ENCODE data around the gene UQCC2. TPM values are rescaled to one million over a fixed set of nuclear protein-coding genes. Genes with fewer than 3 reads are reported as not detected.

UQCC2 gene
- total and polyA plus RNA-seq, 2 of the 8 experiments (the other 6 are each of a cell fraction or from before 2014, with no cell fraction given), result 52.1 to 104 TPM

GRCh38 chr6:33752646-33753015 is 41.1 kb upstream of the UQCC2 start (continued):
- TF ChIP-seq, protein P1, sequence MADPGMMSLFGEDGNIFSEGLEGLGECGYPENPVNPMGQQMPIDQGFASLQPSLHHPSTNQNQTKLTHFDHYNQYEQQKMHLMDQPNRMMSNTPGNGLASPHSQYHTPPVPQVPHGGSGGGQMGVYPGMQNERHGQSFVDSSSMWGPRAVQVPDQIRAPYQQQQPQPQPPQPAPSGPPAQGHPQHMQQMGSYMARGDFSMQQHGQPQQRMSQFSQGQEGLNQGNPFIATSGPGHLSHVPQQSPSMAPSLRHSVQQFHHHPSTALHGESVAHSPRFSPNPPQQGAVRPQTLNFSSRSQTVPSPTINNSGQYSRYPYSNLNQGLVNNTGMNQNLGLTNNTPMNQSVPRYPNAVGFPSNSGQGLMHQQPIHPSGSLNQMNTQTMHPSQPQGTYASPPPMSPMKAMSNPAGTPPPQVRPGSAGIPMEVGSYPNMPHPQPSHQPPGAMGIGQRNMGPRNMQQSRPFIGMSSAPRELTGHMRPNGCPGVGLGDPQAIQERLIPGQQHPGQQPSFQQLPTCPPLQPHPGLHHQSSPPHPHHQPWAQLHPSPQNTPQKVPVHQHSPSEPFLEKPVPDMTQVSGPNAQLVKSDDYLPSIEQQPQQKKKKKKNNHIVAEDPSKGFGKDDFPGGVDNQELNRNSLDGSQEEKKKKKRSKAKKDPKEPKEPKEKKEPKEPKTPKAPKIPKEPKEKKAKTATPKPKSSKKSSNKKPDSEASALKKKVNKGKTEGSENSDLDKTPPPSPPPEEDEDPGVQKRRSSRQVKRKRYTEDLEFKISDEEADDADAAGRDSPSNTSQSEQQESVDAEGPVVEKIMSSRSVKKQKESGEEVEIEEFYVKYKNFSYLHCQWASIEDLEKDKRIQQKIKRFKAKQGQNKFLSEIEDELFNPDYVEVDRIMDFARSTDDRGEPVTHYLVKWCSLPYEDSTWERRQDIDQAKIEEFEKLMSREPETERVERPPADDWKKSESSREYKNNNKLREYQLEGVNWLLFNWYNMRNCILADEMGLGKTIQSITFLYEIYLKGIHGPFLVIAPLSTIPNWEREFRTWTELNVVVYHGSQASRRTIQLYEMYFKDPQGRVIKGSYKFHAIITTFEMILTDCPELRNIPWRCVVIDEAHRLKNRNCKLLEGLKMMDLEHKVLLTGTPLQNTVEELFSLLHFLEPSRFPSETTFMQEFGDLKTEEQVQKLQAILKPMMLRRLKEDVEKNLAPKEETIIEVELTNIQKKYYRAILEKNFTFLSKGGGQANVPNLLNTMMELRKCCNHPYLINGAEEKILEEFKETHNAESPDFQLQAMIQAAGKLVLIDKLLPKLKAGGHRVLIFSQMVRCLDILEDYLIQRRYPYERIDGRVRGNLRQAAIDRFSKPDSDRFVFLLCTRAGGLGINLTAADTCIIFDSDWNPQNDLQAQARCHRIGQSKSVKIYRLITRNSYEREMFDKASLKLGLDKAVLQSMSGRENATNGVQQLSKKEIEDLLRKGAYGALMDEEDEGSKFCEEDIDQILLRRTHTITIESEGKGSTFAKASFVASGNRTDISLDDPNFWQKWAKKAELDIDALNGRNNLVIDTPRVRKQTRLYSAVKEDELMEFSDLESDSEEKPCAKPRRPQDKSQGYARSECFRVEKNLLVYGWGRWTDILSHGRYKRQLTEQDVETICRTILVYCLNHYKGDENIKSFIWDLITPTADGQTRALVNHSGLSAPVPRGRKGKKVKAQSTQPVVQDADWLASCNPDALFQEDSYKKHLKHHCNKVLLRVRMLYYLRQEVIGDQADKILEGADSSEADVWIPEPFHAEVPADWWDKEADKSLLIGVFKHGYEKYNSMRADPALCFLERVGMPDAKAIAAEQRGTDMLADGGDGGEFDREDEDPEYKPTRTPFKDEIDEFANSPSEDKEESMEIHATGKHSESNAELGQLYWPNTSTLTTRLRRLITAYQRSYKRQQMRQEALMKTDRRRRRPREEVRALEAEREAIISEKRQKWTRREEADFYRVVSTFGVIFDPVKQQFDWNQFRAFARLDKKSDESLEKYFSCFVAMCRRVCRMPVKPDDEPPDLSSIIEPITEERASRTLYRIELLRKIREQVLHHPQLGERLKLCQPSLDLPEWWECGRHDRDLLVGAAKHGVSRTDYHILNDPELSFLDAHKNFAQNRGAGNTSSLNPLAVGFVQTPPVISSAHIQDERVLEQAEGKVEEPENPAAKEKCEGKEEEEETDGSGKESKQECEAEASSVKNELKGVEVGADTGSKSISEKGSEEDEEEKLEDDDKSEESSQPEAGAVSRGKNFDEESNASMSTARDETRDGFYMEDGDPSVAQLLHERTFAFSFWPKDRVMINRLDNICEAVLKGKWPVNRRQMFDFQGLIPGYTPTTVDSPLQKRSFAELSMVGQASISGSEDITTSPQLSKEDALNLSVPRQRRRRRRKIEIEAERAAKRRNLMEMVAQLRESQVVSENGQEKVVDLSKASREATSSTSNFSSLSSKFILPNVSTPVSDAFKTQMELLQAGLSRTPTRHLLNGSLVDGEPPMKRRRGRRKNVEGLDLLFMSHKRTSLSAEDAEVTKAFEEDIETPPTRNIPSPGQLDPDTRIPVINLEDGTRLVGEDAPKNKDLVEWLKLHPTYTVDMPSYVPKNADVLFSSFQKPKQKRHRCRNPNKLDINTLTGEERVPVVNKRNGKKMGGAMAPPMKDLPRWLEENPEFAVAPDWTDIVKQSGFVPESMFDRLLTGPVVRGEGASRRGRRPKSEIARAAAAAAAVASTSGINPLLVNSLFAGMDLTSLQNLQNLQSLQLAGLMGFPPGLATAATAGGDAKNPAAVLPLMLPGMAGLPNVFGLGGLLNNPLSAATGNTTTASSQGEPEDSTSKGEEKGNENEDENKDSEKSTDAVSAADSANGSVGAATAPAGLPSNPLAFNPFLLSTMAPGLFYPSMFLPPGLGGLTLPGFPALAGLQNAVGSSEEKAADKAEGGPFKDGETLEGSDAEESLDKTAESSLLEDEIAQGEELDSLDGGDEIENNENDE (IDR thresholded peaks at IDR 0.05; ENCODE audit: insufficient replicate concordance, low read length), result no peak
- TF ChIP-seq JUND (IDR thresholded peaks at IDR 0.05; ENCODE audit: low read length) (no peak), SP1 (IDR thresholded peaks at IDR 0.05; ENCODE audit: low read depth, low read length) (no peak), HDAC6 (IDR thresholded peaks at IDR 0.05; ENCODE audit: low read depth, low read length) (no peak)
